ENCODE data around the gene SHF. TPM values are rescaled to one million over a fixed set of nuclear protein-coding genes. Genes with fewer than 3 reads are reported as not detected.
A peak's percentile ranks its signal among the peaks of the same experiment; 100 is the strongest.

Gene SHF
- total RNA-seq, 1 donor, result 1.9 TPM

DNA sequence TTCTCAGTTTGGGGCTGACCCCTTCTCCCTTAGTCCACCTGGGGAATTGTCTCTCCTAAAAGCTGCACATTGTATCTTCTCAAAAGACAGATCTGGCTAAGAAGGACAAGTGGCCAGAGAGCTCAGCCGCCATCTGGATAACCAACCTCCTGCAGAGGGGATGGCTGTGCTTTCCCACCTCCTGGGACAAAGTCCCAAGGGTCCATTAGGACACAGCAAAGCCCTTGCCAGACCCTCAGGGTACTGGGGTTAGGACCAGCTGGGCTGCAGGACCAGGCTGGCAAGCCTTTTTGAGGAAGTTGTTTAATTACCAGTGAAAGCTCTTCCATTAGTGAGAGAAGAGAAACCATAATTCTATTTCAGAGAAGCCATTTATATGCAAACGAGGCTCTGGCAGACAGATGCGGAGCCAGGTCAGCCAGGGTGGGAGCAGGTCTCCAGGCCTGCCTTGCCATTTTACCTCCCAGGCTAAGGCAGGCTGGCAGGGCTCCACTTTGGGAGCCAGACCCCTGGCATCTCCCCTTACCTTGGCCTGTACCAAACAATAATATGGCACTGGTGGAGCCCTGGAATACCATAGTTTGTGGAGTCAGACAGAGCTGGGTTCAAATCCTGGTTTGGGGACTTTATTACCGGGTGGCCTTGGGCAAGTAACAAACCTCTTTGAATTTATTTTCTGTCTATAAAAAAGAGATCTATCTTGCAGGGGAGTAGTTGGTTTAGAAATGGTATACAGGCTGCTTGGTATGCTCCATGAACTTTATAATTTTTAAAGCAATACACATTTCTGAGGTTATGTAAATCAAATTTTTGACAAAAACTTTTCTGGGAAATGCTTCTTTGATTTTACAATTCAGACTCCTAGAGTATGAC lies 17.9 kb downstream of the SHF start:
- TF ChIP-seq, protein P1, sequence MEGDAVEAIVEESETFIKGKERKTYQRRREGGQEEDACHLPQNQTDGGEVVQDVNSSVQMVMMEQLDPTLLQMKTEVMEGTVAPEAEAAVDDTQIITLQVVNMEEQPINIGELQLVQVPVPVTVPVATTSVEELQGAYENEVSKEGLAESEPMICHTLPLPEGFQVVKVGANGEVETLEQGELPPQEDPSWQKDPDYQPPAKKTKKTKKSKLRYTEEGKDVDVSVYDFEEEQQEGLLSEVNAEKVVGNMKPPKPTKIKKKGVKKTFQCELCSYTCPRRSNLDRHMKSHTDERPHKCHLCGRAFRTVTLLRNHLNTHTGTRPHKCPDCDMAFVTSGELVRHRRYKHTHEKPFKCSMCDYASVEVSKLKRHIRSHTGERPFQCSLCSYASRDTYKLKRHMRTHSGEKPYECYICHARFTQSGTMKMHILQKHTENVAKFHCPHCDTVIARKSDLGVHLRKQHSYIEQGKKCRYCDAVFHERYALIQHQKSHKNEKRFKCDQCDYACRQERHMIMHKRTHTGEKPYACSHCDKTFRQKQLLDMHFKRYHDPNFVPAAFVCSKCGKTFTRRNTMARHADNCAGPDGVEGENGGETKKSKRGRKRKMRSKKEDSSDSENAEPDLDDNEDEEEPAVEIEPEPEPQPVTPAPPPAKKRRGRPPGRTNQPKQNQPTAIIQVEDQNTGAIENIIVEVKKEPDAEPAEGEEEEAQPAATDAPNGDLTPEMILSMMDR (IDR thresholded peaks at IDR 0.05; ENCODE audit: insufficient read depth, low read length), result no peak
- no peak for DNase-seq (ENCODE audit: low read depth)
- H3K4me3 ChIP-seq (ENCODE audit: low read depth, low read length), result no peak overlapping the region

DNA sequence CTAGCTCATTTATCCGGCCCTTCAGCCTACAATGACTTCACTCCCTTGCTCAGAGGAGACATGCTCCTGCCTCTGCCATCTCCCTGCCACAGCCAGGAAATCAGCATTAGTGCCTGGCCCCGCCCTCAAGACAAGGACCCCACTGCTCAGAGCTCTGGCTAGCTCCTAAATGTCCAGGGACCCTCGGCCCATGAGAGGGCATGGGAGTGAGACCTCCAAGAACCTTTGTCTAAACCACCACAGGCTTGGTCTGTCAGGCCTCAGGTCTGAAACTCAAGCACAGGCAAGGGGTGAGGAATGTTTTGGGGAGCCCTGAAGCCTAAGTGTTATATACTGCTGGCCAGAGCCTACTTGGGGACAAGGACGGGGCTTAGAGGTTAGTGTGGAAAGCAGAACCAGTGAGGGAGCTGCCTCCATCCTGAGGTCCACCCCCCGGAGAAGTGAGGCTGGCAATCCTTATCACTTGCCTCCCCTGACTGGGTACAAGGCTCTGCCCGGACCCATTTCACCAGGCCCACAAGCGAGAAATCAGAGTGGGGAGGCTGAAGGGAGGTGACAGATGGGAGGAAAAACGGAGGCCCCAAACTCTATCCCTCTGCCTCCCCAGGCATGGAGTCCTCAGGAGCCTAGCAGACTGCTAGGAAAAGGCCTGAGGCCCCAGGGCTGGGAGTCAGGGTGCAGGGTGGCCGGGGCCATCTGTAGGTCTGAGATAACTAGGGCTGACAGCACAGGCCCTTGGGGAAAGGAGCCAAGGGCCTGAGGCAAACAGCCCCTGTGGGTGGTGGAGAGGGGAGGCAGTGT lies 18.8 kb downstream of the SHF start:
- TF ChIP-seq, protein P1 (IDR thresholded peaks at IDR 0.05; ENCODE audit: insufficient read depth, low read length), result no peak
- DNase-seq (ENCODE audit: low read depth), result no peak
- H3K4me3 ChIP-seq (ENCODE audit: low read depth, low read length), result no peak overlapping the region

DNA sequence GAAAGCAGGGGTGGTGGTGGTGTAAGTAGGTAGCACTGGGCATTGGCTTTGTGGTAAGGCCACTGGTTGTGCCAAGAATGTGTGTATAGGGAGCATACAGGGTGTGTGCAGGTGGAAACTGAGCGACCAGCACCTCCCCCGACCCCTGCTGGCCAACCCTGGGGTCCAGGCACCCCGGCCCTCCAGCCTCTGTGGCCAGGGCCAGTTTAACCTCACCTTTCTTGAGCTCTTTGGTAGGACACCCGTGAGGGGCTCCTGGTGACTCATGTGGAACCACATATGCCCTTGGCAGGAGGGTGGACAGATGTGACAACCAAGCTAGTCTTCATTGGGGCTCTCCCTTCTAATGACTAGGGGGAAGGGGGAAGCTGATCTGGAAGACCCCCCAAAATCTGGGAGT lies 19.5 kb downstream of the SHF start:
- TF ChIP-seq, protein P1 (IDR thresholded peaks at IDR 0.05; ENCODE audit: insufficient read depth, low read length), result no peak
- DNase-seq (ENCODE audit: low read depth), result no peak

DNA sequence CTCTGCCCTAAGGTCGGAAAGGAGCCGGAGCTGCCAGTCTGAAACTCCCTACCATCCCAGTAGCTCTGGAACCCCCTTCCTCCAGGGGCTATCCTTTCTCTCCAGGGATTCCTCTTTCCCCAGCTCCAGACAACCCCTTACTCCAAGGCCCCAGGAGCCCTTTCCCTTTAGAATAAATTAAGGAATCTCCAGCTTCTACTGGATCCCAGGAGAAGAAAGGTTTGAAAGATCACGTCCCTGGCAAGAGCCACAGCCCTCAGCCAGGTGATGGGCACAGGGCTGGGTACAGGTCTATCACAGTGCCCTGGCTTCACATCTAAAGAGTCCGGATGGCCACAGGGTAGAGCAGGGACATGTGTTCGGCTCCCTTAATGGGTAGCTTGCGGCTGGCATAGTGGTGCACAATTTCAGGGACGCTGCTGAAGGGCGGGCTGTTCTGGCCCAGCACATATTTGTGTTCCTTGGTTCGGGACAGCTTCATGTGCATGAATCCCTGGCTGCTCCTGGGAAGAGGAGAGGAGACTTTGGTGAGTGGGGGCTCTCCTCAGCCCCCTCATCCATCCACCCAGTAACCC lies 20.0 kb downstream of the SHF start:
- peak overlapping the region; percentile 59 for H3K4me3 ChIP-seq (ENCODE audit: low read depth, low read length)
- no peak for DNase-seq (ENCODE audit: low read depth)
- TF ChIP-seq, protein P1 (IDR thresholded peaks at IDR 0.05; ENCODE audit: insufficient read depth, low read length), result no peak

More for the DNA sequence above, 19.5 kb downstream of the SHF start:
- no peak overlapping the region for H3K4me3 ChIP-seq (ENCODE audit: low read depth, low read length)

DNA sequence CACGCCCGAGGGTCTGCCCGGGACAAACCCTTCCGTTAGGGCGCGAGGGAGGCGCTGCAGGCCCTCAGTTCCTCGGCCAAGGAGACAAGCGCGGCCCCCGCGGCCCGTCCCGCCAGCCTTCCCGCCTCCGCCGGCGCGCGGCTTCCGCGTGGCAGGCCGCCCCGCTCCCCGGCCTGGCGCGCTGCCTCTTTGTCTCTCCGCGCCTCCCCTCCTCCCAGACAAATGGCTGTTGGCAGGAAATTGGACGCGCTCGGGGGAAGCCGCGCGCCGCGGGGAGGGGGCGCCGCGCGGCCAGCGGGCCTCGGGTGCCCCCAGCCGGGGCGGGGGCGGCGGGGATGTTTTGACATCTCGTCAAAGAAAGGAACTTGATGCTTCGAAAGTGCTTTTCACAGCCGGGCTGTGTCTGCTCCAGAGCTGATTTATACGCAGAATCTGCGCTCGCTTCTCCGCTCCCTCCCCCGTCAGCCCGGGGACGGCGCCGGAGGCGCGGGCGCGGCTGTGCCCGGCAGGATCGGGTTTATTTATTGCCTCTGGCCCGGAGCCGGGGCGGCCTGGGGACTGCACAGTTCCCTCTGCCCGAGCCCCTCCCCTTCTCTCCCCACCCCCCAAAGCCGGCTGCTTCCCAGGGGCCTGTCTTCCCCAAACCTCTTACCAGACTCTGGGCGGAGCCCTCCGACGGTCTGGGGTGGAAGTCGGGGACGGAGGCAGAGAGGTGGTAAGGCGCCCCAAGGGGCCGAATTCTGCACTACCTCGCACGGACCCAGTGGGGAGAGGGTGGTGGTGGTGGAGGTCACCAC lies 20.7 kb downstream of the SHF start:
- H3K4me3 ChIP-seq (ENCODE audit: low read depth, low read length), result peak overlapping the region; percentile 59
- TF ChIP-seq, protein P1 (IDR thresholded peaks at IDR 0.05; ENCODE audit: insufficient read depth, low read length), result peak; percentile 73
- peak; percentile 80 for DNase-seq (ENCODE audit: low read depth)

DNA sequence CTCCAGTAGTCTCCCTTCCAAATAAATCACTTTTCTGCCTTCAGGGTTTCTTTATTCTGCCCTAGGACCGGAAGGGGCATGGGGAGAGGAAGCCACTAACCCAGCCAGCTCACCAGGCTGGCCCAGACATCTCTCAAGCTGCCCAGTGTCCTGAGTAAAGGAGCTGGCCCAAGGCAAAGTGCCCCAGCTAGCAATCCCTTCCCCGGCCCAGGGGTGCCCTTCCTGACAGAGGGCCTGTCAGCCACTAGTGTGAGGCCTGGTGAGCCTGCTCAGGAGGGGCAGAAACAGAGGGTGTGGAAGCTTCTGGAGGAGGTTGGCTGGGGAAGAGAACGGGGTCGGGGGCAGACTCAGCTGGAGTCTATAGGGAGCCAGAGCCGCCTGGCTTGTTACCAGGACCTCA lies 22.2 kb downstream of the SHF start:
- TF ChIP-seq, protein P1 (IDR thresholded peaks at IDR 0.05; ENCODE audit: insufficient read depth, low read length), result no peak
- H3K4me3 ChIP-seq (ENCODE audit: low read depth, low read length), result no peak overlapping the region
- no peak for DNase-seq (ENCODE audit: low read depth)
